Kidney epithelial cell (primary cell): ENCODE results near the gene PPP1R3F. TPM values are rescaled to one million over a fixed set of nuclear protein-coding genes. Genes with fewer than 3 reads are reported as not detected.

Experiments used
- DNase-seq: peaks from one replicate; pipeline ENCODE4 v3.0.0-alpha.2; 2010; ENCODE audit warnings: low read depth
- H3K27me3 ChIP-seq: 2 replicates; pipeline ENCODE4 v1.6.0; 2011; ENCODE audit warnings: low read length; ENCODE audit not compliant: control insufficient read depth, insufficient read depth
- H3K36me3 ChIP-seq: 2 replicates; pipeline ENCODE4 v1.5.1; 2011; ENCODE audit warnings: low read length; ENCODE audit not compliant: control insufficient read depth, insufficient read depth
- H3K4me3 ChIP-seq: 2 replicates; pipeline ENCODE4 v1.5.1; 2011; ENCODE audit warnings: low read depth, mild to moderate bottlenecking, control low read depth, low read length
- CTCF ChIP-seq: IDR thresholded peaks from 2 replicates; pipeline ENCODE4 v1.5.1; 2011; ENCODE audit warnings: mild to moderate bottlenecking, moderate library complexity, low read length, control low read depth, inconsistent platforms; ENCODE audit not compliant: insufficient read depth, poor library complexity, severe bottlenecking
- total RNA-seq: library from RNA; depleted of rRNA; stranded (reverse); fragments of >200 nt; gene quantifications from 2 replicates; pipeline ENCODE4 v1.2.3, GENCODE V29; 2015

PPP1R3F gene
- total RNA-seq, 1 donor from 2014 or later, result 4.3 TPM

GRCh38 chrX:49228185-49228584 lies 41.4 kb upstream of the PPP1R3F start:
- TF ChIP-seq CTCF, result no peak
- Histone ChIP-seq H3K36me3 (no peaks in the 10 kb centered on the region), H3K27me3 (no peaks in the 10 kb centered on the region), H3K4me3 (no peak overlapping the region)
- DNase-seq, result no peak

- DNase-seq, result no peak
- Histone ChIP-seq H3K27me3 (no peaks in the 10 kb centered on the region), H3K36me3 (no peaks in the 10 kb centered on the region), H3K4me3 (peak overlapping the region; percentile 4)
- TF ChIP-seq CTCF, result peak; percentile 21
Observed at GRCh38 chrX:49230500-49231232, 38.9 kb upstream of the PPP1R3F start.

- no peaks in the 10 kb centered on the region for H3K36me3 ChIP-seq
- DNase-seq, result no peak
- H3K27me3 ChIP-seq, result no peaks in the 10 kb centered on the region
- H3K4me3 ChIP-seq, result no peak overlapping the region
- TF ChIP-seq CTCF, result no peak
Observed at GRCh38 chrX:49231333-49232000, 38.1 kb upstream of the PPP1R3F start.

GRCh38 chrX:49232525-49232924 lies 37.1 kb upstream of the PPP1R3F start:
- no peak overlapping the region for H3K4me3 ChIP-seq
- H3K36me3 ChIP-seq, result no peaks in the 10 kb centered on the region
- no peak for TF ChIP-seq CTCF

GRCh38 chrX:49233176-49233575 lies 36.4 kb upstream of the PPP1R3F start, which contains the start of gene CACNA1F:
Gene CACNA1F, minus strand, starts transcription at chrX:49233340. Its CDS starts 31 bp downstream, at chrX:49233309.
- no peak for DNase-seq
- Histone ChIP-seq H3K36me3 (no peaks in the 10 kb centered on the region), H3K4me3 (no peak within 1 kb of the TSS), H3K27me3 (no peaks in the 10 kb centered on the region)
- no peak for TF ChIP-seq CTCF

More at GRCh38 chrX:49232525-49232924, 37.1 kb upstream of the PPP1R3F start:
- H3K27me3 ChIP-seq, result no peaks in the 10 kb centered on the region
- DNase-seq, result no peak
